ENCODE results near the gene FICD. TPM values are rescaled to one million over a fixed set of nuclear protein-coding genes. Genes with fewer than 3 reads are reported as not detected.
A peak's percentile ranks its signal among the peaks of the same experiment; 100 is the strongest.

Gene FICD
- polyA plus RNA-seq, 1 donor from 2014 or later: 1.5 TPM

- Histone ChIP-seq H3K36me3 (ENCODE audit: insufficient read depth, low read length) (peaks cover 4% of the 10 kb centered on the region), H3K9me3 (ENCODE audit: low read length) (no peaks in the 10 kb centered on the region), H3K4me3 (ENCODE audit: low read length) (peak overlapping the region; percentile 75), H3K27me3 (ENCODE audit: insufficient read depth, low read depth, low read length) (no peaks in the 10 kb centered on the region), H3K27ac (ENCODE audit: low read length) (no peak overlapping the region), H3K4me2 (ENCODE audit: low read length) (no peak overlapping the region), H2AFZ (ENCODE audit: low read depth, low read length) (no peak overlapping the region), H3K79me2 (replicated peaks; ENCODE audit: insufficient read depth, low read length) (peaks cover 60% of the 10 kb centered on the region), H3F3A (ENCODE audit: insufficient read depth, low read length, poor library complexity, severe bottlenecking) (peaks cover 3% of the 10 kb centered on the region), H3K9me2 (ENCODE audit: insufficient read depth, low read length) (no peaks in the 10 kb centered on the region), H4K20me1 (ENCODE audit: insufficient read depth) (no peaks in the 10 kb centered on the region), H3K9ac (ENCODE audit: low read length) (no peak overlapping the region)
- no peak for TF ChIP-seq MXI1 (conservative IDR thresholded peaks at IDR 0.05; ENCODE audit: poor library complexity, severe bottlenecking)
- TF ChIP-seq, protein P1, sequence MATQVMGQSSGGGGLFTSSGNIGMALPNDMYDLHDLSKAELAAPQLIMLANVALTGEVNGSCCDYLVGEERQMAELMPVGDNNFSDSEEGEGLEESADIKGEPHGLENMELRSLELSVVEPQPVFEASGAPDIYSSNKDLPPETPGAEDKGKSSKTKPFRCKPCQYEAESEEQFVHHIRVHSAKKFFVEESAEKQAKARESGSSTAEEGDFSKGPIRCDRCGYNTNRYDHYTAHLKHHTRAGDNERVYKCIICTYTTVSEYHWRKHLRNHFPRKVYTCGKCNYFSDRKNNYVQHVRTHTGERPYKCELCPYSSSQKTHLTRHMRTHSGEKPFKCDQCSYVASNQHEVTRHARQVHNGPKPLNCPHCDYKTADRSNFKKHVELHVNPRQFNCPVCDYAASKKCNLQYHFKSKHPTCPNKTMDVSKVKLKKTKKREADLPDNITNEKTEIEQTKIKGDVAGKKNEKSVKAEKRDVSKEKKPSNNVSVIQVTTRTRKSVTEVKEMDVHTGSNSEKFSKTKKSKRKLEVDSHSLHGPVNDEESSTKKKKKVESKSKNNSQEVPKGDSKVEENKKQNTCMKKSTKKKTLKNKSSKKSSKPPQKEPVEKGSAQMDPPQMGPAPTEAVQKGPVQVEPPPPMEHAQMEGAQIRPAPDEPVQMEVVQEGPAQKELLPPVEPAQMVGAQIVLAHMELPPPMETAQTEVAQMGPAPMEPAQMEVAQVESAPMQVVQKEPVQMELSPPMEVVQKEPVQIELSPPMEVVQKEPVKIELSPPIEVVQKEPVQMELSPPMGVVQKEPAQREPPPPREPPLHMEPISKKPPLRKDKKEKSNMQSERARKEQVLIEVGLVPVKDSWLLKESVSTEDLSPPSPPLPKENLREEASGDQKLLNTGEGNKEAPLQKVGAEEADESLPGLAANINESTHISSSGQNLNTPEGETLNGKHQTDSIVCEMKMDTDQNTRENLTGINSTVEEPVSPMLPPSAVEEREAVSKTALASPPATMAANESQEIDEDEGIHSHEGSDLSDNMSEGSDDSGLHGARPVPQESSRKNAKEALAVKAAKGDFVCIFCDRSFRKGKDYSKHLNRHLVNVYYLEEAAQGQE (IDR thresholded peaks at IDR 0.05; ENCODE audit: borderline replicate concordance): no peak
- TF ChIP-seq POLR2AphosphoS5 (IDR thresholded peaks at IDR 0.05): no peak
- no peak for TF ChIP-seq TAF1 (IDR thresholded peaks at IDR 0.05; ENCODE audit: low read depth)
- TF ChIP-seq EZH2 (IDR thresholded peaks at IDR 0.05; ENCODE audit: borderline replicate concordance, insufficient read depth, low read length, poor library complexity, severe bottlenecking): no peak
- TF ChIP-seq CTCF (IDR thresholded peaks at IDR 0.05; ENCODE audit: poor library complexity, severe bottlenecking): no peak
- TF ChIP-seq EP300 (conservative IDR thresholded peaks at IDR 0.05; ENCODE audit: poor library complexity, severe bottlenecking): no peak
- TF ChIP-seq RAD21 (conservative IDR thresholded peaks at IDR 0.05): no peak
- no peak for TF ChIP-seq SMC3 (conservative IDR thresholded peaks at IDR 0.05; ENCODE audit: poor library complexity)
Observed at GRCh38 chr12:108559007-108559655, 44.1 kb downstream of the FICD start.

- Histone ChIP-seq H3F3A (ENCODE audit: insufficient read depth, low read length, poor library complexity, severe bottlenecking) (peaks cover 3% of the 10 kb centered on the region), H3K27ac (ENCODE audit: low read length) (no peak overlapping the region), H2AFZ (ENCODE audit: low read depth, low read length) (no peak overlapping the region), H4K20me1 (ENCODE audit: insufficient read depth) (no peaks in the 10 kb centered on the region), H3K79me2 (replicated peaks; ENCODE audit: insufficient read depth, low read length) (peaks cover 62% of the 10 kb centered on the region), H3K9me3 (ENCODE audit: low read length) (no peaks in the 10 kb centered on the region), H3K36me3 (ENCODE audit: insufficient read depth, low read length) (peaks cover 4% of the 10 kb centered on the region), H3K9ac (ENCODE audit: low read length) (peak overlapping the region; percentile 91), H3K27me3 (ENCODE audit: insufficient read depth, low read depth, low read length) (no peaks in the 10 kb centered on the region), H3K4me2 (ENCODE audit: low read length) (peak overlapping the region; percentile 98), H3K9me2 (ENCODE audit: insufficient read depth, low read length) (no peaks in the 10 kb centered on the region), H3K4me3 (ENCODE audit: low read length) (peak overlapping the region; percentile 75)
- TF ChIP-seq EP300 (conservative IDR thresholded peaks at IDR 0.05; ENCODE audit: poor library complexity, severe bottlenecking) (no peak), RAD21 (conservative IDR thresholded peaks at IDR 0.05) (no peak), POLR2AphosphoS5 (IDR thresholded peaks at IDR 0.05) (no peak), SMC3 (conservative IDR thresholded peaks at IDR 0.05; ENCODE audit: poor library complexity) (no peak), TAF1 (IDR thresholded peaks at IDR 0.05; ENCODE audit: low read depth) (no peak), MXI1 (conservative IDR thresholded peaks at IDR 0.05; ENCODE audit: poor library complexity, severe bottlenecking) (no peak), EZH2 (IDR thresholded peaks at IDR 0.05; ENCODE audit: borderline replicate concordance, insufficient read depth, low read length, poor library complexity, severe bottlenecking) (no peak), CTCF (IDR thresholded peaks at IDR 0.05; ENCODE audit: poor library complexity, severe bottlenecking) (no peak)
- TF ChIP-seq, protein P1 (IDR thresholded peaks at IDR 0.05; ENCODE audit: borderline replicate concordance): no peak
Observed at GRCh38 chr12:108559748-108560147, 44.7 kb downstream of the FICD start.

Data from neural cell (in vitro differentiated cells).